NCI-H2196 treated with DMSO at 0.1 percent for 48 hours (cell line): ENCODE data around the gene KIAA1671.
"Not testable (repeated sequence)": the region's sequence is repeated elsewhere in the genome, so short reads cannot be mapped to it uniquely, and the experiment has no call there.

Experiments used
- DNase-seq: peaks from one replicate; lab custom pipeline; 2025; ENCODE audit not compliant: unreplicated experiment; lab: John Stamatoyannopoulos, UW

KIAA1671 gene

GRCh38 chr22:25212337-25212736 is 259.8 kb downstream of the KIAA1671 start:
- DNase-seq, result no peak

DNA sequence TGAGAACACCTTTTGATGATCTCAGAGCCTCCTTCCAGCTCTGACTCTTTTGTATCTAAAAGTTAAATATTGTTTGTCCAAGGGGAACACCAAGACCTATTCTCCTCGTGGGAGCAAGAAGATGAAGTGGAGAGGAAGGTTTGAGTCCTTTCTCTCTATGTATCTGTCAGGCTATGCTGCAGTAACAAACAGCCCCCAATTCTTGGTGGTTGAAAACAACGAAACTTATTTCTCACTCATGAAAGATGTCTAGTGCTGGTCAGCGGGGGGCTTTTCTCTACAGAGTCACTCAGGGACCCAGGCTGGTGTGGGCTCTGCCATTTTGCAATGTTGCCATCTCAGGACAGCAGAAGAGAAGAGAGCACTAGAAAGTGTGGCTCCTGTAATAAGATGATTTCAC is 260.7 kb downstream of the KIAA1671 start:
- no peak for DNase-seq

GRCh38 chr22:25216230-25216629 is 263.7 kb downstream of the KIAA1671 start:
- no peak for DNase-seq

DNA sequence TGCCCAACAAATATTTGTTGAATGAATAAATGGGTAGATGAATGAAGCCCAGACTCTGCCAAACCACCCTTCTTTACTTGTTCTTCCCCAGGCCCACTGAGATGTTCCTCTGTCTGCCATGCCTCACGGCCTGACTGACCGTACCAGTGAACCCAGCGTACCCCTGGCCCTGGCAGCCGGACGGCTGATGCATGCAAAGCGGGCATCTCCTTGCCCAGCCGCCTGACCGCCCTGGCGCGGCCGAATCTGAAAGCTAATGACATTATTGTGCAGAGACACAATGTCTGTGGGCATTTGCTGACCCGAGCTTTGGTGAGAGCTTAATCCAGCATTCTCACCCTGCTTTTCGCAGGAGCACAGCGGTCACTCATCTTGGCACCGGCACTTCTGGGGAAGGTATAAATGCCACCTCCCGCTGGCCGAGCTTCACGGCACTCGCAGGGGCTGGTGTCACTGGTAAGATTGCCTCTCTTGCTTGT is 266.7 kb downstream of the KIAA1671 start, which contains the start of gene CRYBB2:
TSS of gene CRYBB2 (plus strand) at position 429 of the 479 bp plus-strand sequence. CDS start 1,791 bp downstream, outside the sequence.
- DNase-seq, result no peak

DNA sequence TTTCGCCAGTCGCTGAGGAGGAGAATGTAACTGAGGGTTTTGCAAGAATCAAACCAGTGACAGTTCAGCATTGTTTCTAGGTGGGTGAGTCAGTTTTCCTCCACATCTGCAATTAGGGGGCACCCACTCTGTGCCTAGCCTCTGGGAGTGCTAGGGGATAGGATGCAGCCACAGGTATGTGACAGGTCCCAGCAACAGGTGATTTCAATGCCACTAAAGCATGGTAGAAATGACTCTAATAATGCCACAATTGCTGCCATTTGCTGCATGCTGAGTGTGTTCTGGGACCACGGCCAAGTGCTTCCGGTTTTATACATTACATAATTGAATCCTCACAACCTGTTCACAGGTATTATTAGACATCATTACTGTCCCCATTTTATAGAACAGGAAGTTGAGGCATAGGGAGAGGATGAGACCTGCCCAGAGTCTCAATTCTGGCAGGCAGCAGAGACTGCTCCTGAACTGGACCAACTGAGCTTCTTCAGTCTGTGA is 267.5 kb downstream of the KIAA1671 start:
- DNase-seq, result no peak

DNA sequence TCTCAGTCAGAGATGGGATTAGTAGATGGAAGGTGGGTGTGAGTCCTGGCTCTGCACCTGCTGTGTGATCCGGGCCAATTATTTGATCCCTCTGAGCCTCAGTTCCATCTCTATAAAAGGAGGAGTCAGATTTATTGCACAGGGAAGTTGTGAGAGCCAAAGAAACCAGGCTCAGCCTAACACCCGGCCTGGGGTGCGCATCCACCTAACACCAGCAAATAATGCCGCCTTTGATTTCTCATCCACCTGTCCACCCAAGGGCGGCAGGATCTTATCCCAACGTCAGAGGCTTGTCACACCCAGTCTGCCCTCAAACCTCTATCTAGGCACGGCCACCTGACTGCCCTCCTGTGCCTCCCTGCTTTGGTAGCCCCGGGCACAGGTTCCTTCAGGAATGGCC is 269.3 kb downstream of the KIAA1671 start:
- DNase-seq, result no peak

DNA sequence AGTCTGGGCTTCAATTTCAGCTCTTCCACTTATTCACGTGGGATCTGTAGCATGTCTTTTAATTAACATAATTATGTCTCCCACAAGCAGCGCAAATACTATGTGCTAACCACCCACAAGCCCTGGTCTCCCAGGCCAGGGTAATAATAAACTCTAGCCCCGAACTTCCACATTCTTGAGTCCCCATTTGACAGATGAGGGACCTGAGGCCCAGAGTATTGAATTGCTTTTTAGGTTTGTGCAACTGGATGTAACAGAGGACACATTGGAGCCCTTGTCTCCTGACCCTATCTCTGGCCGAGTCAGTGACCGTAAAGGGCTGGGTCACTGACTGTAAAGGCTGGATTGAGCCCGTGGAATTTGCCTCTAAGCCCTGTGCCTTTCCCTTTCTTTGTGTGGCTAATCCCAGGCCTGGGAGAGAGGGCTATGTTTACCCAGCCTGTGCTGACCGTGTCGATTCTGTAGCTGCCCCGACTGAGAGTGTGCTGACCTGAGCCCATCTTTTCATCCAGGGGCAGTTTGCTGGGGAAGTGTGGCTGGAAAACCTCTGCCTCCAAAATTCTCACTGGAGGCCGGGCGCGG is 270.8 kb downstream of the KIAA1671 start:
- DNase-seq, result no peak

- DNase-seq, result no peak
These were observed 276.3 kb downstream of the KIAA1671 start for GRCh38 chr22:25228822-25229221.

DNA sequence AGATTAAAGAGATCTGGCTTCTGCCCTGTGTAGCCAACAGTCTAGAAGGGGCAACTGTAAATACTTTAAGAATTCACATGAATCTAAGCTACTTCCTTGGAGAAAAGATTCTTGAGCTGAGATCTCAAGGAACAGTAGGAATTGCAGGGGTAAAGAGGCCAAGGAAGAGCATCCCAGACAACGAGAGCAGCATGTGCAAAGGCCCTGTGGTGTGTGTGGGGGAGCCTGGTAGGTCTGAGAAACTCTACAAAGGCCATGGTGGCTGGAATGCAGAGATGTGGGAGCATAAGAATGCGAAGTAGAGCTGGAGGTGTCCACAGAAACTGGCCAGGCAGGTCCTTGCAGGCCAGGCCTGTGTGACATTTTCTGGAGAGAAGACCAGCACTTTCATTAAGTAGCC is 278.2 kb downstream of the KIAA1671 start:
- not testable (repeated sequence) for DNase-seq

GRCh38 chr22:25232301-25232700 is 279.8 kb downstream of the KIAA1671 start:
- DNase-seq, result no peak

DNA sequence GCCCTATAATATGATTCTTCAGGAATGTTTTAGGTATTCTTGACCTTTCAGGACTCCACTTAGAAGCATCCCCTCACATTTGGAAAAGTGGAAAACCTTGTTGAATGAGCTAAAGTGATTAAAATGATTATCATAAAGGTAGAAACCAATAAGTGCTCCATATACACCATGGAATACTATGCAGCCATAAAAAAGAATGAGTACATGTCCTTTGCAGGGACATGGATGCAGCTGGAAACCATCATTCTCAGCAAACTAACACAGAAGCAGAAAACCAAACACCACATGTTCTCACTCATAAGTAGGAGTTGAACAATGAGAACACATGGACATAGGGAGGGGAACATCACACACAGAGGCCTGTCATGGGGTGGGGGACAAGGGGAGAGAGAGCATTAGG is 281.2 kb downstream of the KIAA1671 start:
- not testable (repeated sequence) for DNase-seq

GRCh38 chr22:25235547-25236290 is 283.2 kb downstream of the KIAA1671 start:
- DNase-seq, result peak; percentile 24

GRCh38 chr22:25236417-25236816 is 283.9 kb downstream of the KIAA1671 start:
- no peak for DNase-seq

- no peak for DNase-seq
These were observed 285.0 kb downstream of the KIAA1671 start for GRCh38 chr22:25237503-25237902.

GRCh38 chr22:25238058-25238457 is 285.5 kb downstream of the KIAA1671 start:
- not testable (repeated sequence) for DNase-seq
